Measurements from ENCODE around the gene TMED4. TPM values are rescaled to one million over a fixed set of nuclear protein-coding genes. Genes with fewer than 3 reads are reported as not detected.

The TMED4 gene
- total RNA-seq, 1 donor from 2014 or later, result 95.8 TPM

DNA sequence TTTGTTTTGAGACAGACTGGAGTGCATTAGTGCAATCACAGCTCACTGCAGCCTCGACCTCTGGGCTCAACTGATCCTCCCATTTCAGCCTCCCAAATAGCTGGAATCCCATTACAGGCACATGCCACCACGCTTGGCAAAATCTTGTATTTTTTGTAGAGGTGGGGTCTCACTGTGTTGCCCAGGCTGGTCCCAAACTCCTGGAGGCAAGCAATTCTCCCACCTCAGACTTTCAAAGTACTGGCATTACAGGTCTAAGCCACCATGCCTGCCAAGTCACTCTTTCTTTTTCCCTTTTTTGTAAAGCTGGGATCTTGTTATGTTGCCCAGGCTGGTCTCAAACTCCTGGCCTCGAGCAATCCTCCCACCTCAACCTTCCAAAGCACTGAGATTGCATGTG, 32.6 kb downstream of the TMED4 start:
- Mint-ChIP-seq H3K9me3 (no peaks in the 10 kb centered on the region), H3K4me1 (no peaks in the 10 kb centered on the region), H3K27ac (no peak overlapping the region), H3K27me3 (ENCODE audit: insufficient read depth, low read depth) (no peaks in the 10 kb centered on the region), H3K36me3 (no peaks in the 10 kb centered on the region), H3K4me3 (no peak overlapping the region)
- no peak for TF ChIP-seq EZH2phosphoT487 (IDR thresholded peaks at IDR 0.05)
- H3K36me3 ChIP-seq, result no peaks in the 10 kb centered on the region
- H2AFZ ChIP-seq (replicated peaks), result no peak overlapping the region
- H3K27ac ChIP-seq, result no peak overlapping the region
- no peak overlapping the region for H3K4me2 ChIP-seq
- no peak overlapping the region for H3K4me3 ChIP-seq
- H3K4me1 ChIP-seq, result no peaks in the 10 kb centered on the region
- no peak overlapping the region for H3K9ac ChIP-seq
- no peaks in the 10 kb centered on the region for H3K79me2 ChIP-seq (ENCODE audit: low read depth)
- no peaks in the 10 kb centered on the region for H3K27me3 ChIP-seq
- H3K9me3 ChIP-seq (ENCODE audit: low read depth), result no peaks in the 10 kb centered on the region
- H4K20me1 ChIP-seq (ENCODE audit: low read depth), result no peaks in the 10 kb centered on the region
- no peaks in the 10 kb centered on the region for H3F3A ChIP-seq (ENCODE audit: low read depth)
- no peak for DNase-seq (ENCODE audit: low spot score)

DNA sequence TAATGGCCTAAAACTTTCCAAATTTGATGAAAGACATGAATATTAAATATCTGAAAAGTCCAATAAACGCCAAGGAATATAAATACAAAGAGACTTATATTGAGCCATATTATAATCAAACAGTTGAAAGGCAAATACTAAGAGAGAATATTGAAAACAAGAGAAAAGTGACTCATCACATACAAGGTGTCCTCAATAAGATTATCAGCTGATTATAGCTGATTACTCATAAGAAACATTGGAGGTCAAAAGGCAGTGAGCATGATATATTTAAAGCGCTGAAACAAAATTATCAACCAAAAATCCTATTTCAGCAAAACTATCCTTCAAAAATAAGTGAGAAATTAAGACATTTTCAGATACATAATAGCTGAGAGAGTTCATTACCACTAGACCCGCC, 33.1 kb downstream of the TMED4 start:
- Mint-ChIP-seq H3K4me1 (no peaks in the 10 kb centered on the region), H3K27ac (no peak overlapping the region), H3K36me3 (no peaks in the 10 kb centered on the region), H3K4me3 (no peak overlapping the region), H3K27me3 (ENCODE audit: insufficient read depth, low read depth) (no peaks in the 10 kb centered on the region), H3K9me3 (no peaks in the 10 kb centered on the region)
- Histone ChIP-seq H3K27me3 (no peaks in the 10 kb centered on the region), H3K79me2 (ENCODE audit: low read depth) (no peaks in the 10 kb centered on the region), H3K4me2 (no peak overlapping the region), H3K9me3 (ENCODE audit: low read depth) (no peaks in the 10 kb centered on the region), H3K4me3 (no peak overlapping the region), H3K36me3 (no peaks in the 10 kb centered on the region), H4K20me1 (ENCODE audit: low read depth) (no peaks in the 10 kb centered on the region), H3K27ac (no peak overlapping the region), H3F3A (ENCODE audit: low read depth) (no peaks in the 10 kb centered on the region), H3K9ac (no peak overlapping the region), H3K4me1 (no peaks in the 10 kb centered on the region), H2AFZ (replicated peaks) (no peak overlapping the region)
- no peak for TF ChIP-seq EZH2 (IDR thresholded peaks at IDR 0.05)
- TF ChIP-seq, protein P1, sequence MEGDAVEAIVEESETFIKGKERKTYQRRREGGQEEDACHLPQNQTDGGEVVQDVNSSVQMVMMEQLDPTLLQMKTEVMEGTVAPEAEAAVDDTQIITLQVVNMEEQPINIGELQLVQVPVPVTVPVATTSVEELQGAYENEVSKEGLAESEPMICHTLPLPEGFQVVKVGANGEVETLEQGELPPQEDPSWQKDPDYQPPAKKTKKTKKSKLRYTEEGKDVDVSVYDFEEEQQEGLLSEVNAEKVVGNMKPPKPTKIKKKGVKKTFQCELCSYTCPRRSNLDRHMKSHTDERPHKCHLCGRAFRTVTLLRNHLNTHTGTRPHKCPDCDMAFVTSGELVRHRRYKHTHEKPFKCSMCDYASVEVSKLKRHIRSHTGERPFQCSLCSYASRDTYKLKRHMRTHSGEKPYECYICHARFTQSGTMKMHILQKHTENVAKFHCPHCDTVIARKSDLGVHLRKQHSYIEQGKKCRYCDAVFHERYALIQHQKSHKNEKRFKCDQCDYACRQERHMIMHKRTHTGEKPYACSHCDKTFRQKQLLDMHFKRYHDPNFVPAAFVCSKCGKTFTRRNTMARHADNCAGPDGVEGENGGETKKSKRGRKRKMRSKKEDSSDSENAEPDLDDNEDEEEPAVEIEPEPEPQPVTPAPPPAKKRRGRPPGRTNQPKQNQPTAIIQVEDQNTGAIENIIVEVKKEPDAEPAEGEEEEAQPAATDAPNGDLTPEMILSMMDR (IDR thresholded peaks at IDR 0.05), result no peak
- TF ChIP-seq EZH2phosphoT487 (IDR thresholded peaks at IDR 0.05), result no peak
- no peak for DNase-seq (ENCODE audit: low spot score)

DNA sequence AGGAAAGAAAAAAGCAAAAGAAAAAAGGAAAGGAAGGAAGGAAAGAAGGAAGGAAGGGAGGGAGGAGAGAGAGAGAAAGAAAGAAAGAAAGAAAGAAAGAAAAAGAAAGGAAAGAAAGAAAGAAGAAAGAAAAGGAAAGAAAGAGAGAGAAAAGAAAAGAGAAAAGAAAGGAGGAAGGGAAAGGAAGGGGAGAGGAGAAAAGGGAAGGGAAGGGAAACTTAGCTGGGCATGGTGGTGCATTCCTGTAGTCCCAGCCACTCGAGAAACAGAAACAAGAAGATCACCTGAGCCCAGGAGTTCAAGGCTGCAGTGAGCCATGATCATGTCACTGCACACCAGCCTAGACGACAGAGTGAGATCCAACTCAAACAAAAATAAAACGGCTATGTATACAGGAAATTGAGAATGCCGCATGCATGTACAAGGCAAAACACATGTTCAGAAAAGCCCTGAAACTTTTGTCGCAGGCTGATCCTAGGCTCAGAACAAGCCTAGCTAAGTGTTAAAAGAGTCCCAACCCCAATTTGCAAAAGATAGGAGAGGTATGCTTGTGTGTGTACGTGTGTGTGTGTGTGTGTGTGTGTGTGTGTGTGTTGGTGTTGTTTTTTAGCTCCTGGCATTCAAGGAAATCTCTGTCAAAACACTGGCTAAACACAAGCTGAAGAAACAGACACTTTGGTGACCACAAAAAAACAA, 34.3 kb downstream of the TMED4 start:
- H2AFZ ChIP-seq (replicated peaks), result no peak overlapping the region
- Mint-ChIP-seq H3K4me3 (no peak overlapping the region), H3K27ac (no peak overlapping the region), H3K9me3 (no peaks in the 10 kb centered on the region), H3K4me1 (no peaks in the 10 kb centered on the region), H3K27me3 (ENCODE audit: insufficient read depth, low read depth) (no peaks in the 10 kb centered on the region), H3K36me3 (no peaks in the 10 kb centered on the region)
- TF ChIP-seq EZH2phosphoT487 (IDR thresholded peaks at IDR 0.05) (no peak), EZH2 (IDR thresholded peaks at IDR 0.05) (no peak)
- TF ChIP-seq, protein P1 (IDR thresholded peaks at IDR 0.05), result no peak
- H3F3A ChIP-seq (ENCODE audit: low read depth), result no peaks in the 10 kb centered on the region
- H3K79me2 ChIP-seq (ENCODE audit: low read depth), result no peaks in the 10 kb centered on the region
- H3K27me3 ChIP-seq, result no peaks in the 10 kb centered on the region
- no peak overlapping the region for H3K4me2 ChIP-seq
- H3K9ac ChIP-seq, result no peak overlapping the region
- no peaks in the 10 kb centered on the region for H3K4me1 ChIP-seq
- no peaks in the 10 kb centered on the region for H3K9me3 ChIP-seq (ENCODE audit: low read depth)
- no peaks in the 10 kb centered on the region for H4K20me1 ChIP-seq (ENCODE audit: low read depth)
- H3K36me3 ChIP-seq, result no peaks in the 10 kb centered on the region
- no peak for DNase-seq (ENCODE audit: low spot score)
- H3K4me3 ChIP-seq, result no peak overlapping the region
- no peak overlapping the region for H3K27ac ChIP-seq

DNA sequence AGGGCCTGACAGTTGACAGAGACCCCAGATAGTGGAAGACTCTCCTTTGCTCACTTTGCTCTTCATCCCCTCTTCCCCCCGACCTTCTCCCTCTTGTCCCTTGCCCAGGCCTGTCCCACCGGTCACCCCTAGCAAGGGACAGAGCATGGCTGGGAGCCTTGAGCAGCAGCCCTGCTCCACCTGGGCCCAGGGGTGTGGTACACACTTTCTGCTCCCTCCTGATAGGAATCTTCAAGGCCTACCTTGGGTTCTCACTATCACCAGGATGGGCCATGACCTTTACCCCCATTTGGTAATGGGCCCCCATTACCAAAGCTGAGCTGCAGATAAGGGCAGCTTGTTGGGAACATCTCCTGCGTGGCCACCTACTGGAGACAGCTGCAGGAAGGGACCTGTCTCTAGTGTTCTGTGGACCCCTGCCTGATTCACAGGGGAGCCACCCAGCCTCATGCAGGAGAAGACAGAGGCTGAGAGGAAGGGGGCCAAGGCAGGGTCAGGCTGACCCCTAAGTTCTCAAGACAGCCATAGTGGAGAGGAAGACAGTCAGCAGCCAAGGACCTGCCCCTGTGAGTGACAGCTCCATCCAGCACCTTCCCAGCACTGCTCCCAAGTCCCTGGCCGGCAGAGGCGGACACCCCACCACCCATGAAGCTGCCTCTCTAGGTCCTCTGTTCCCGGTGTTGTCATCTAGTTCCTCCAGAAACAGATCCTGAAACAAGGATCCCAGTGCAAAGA, 40.0 kb downstream of the TMED4 start:
- TF ChIP-seq EZH2 (IDR thresholded peaks at IDR 0.05), result no peak
- TF ChIP-seq, protein P1 (IDR thresholded peaks at IDR 0.05), result no peak
- no peak for TF ChIP-seq EZH2phosphoT487 (IDR thresholded peaks at IDR 0.05)
- no peaks in the 10 kb centered on the region for H3K4me1 ChIP-seq
- H3K4me3 Mint-ChIP-seq, result no peak overlapping the region
- no peaks in the 10 kb centered on the region for H3K9me3 ChIP-seq (ENCODE audit: low read depth)
- no peaks in the 10 kb centered on the region for H3F3A ChIP-seq (ENCODE audit: low read depth)
- no peak overlapping the region for H3K27ac Mint-ChIP-seq
- no peak overlapping the region for H2AFZ ChIP-seq (replicated peaks)
- H4K20me1 ChIP-seq (ENCODE audit: low read depth), result no peaks in the 10 kb centered on the region
- no peaks in the 10 kb centered on the region for H3K4me1 Mint-ChIP-seq
- no peaks in the 10 kb centered on the region for H3K27me3 ChIP-seq
- no peaks in the 10 kb centered on the region for H3K36me3 Mint-ChIP-seq
- H3K9me3 Mint-ChIP-seq, result no peaks in the 10 kb centered on the region
- H3K27me3 Mint-ChIP-seq (ENCODE audit: insufficient read depth, low read depth), result peaks cover 2% of the 10 kb centered on the region
- no peak overlapping the region for H3K4me3 ChIP-seq
- no peaks in the 10 kb centered on the region for H3K79me2 ChIP-seq (ENCODE audit: low read depth)
- H3K27ac ChIP-seq, result no peak overlapping the region
- H3K36me3 ChIP-seq, result no peaks in the 10 kb centered on the region
- no peak for DNase-seq (ENCODE audit: low spot score)
- no peak overlapping the region for H3K9ac ChIP-seq
- H3K4me2 ChIP-seq, result no peak overlapping the region

Measured in neural progenitor cell (in vitro differentiated cells).